GM18951 (cell line): ENCODE results near the gene NUP214.
"Not testable (repeated sequence)": the region's sequence is repeated elsewhere in the genome, so short reads cannot be mapped to it uniquely, and the experiment has no call there.

ENCODE experiments used
- POLR2A ChIP-seq: IDR thresholded peaks from 4 replicates; pipeline ENCODE4 v1.6.1; 2011; ENCODE audit warnings: mild to moderate bottlenecking; ENCODE audit not compliant: insufficient read length, insufficient read depth; ENCODE audit errors: extremely low read depth
- in situ Hi-C: fragments of 300-500 bp; cut with MboI; formaldehyde crosslinking; loops from one replicate; pipeline ENCODE4 v1.12.0; 2022; ENCODE audit warnings: low sequenced_read_pairs, mixed read lengths, inconsistent platforms; ENCODE audit not compliant: unreplicated experiment

The NUP214 gene

DNA sequence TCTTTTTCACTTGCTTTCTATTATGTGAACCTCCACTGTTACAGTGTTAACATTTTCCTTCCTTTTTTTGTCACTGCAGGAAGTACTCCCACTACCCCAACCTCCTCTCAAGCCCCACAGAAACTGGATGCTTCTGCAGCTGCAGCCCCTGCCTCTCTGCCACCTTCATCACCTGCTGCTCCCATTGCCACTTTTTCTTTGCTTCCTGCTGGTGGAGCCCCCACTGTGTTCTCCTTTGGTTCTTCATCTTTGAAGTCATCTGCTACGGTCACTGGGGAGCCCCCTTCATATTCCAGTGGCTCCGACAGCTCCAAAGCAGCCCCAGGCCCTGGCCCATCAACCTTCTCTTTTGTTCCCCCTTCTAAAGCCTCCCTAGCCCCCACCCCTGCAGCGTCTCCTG lies 18.8 kb downstream of the NUP214 start:
- TF ChIP-seq POLR2A = no peak
- in situ Hi-C loops = no loop called here

DNA sequence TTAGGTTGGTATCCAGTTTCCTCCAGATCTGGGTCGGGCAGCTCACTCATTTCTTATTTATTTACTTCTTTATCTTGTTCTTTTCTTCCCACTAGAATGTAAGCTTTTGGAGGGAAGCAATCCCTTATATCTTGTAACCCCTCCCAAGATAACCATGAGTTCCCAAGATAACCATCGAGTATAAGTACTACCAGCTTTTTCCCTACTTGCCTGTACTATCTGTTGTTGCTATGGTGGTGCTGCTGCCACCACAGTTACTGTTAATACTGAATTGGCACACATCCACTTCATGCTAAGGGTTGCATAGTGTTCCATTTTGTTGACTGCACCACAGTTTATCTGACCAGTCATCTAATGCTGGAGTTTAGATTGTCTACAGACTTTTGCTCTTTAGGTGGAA lies 19.9 kb downstream of the NUP214 start:
- no peak for TF ChIP-seq POLR2A
- in situ Hi-C loops = no loop called here

DNA sequence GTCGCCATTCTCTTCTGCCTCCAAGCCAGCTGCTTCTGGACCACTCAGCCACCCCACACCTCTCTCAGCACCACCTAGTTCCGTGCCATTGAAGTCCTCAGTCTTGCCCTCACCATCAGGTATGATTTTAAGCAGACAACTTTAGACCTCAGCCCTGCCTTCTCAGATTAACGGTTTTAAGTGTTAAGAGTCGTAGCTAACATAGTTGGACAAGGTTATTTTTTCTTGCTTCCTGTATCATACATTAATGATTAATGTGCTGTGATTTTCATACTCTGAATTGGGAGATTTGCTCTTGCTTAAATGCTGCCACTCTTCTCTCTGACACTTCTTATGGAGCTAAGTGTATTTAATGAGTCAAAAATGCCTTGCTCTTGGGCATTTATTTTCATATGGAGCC lies 20.8 kb downstream of the NUP214 start:
- in situ Hi-C loops = no loop called here
- no peak for TF ChIP-seq POLR2A

DNA sequence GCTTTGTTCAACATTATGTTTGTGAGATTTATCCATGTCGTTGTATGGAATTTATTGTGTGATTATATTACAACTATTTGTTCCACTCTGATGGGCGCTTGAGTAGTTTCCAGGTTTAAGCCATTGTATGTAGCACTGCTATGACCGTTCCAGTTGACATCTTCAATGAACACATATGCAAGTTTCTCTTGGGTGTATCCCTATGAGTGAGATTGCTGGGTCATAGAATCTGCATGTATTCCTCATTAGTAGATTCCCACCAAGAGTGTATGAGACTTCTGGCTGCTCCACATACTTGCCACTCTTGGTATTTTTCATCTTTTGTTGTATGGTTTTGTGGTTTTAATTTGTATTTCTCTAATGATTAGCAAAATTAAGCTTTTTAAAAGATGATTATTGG lies 22.9 kb downstream of the NUP214 start:
- in situ Hi-C loops = no loop called here
- TF ChIP-seq POLR2A = no peak

DNA sequence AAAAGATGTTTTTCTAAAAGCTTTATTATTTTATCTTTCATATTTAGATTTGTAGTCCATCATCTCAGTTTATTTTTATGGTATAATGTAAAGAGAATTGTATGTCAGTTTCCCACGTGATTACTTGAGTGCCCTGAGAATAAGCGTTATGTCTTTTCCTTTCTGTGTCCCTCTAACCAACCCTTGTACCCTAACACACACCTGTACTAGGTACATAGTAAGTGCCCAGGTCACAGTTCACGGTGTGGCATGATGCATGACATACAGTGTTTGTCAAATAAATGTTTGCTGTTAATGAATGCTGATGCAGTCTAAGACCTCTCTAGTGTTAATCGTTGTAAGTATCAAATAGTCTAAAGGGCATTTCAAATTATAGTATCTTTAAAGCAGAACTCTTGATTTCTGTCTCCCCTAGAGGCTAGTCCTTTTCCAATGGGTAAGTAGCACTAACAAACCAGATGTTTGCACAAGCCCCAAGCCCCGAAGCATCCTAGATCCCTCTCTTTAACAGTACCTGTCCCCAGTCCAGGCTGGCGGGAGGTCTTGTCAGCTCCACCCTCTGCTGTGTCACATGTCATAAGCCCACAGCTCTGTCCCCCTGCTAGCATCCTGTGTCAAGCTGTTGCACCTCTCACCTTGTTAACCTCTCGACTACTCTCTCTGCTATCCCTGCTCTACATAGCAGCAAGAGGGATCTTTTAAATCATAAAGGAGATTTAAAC lies 23.7 kb downstream of the NUP214 start:
- TF ChIP-seq POLR2A = no peak
- in situ Hi-C loops = no loop called here

DNA sequence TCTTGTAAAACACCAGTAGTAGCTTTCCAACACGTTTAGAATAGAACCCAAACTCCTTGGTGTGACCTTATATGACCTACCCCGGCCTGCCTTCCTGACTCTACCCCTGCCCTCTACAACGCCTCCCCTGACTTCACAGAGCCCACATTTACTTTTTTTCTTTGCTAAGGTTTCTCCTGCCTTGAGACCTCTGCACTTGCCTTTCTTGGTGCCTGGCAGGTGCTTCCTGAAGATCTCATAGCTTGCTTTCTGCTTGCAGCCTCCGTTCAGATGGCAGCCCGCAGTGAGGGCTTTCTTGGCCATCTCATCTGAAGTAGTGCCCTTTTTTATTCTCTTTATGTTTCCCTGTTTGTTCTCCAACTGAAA lies 24.3 kb downstream of the NUP214 start:
- in situ Hi-C loops = no loop called here
- TF ChIP-seq POLR2A = no peak

DNA sequence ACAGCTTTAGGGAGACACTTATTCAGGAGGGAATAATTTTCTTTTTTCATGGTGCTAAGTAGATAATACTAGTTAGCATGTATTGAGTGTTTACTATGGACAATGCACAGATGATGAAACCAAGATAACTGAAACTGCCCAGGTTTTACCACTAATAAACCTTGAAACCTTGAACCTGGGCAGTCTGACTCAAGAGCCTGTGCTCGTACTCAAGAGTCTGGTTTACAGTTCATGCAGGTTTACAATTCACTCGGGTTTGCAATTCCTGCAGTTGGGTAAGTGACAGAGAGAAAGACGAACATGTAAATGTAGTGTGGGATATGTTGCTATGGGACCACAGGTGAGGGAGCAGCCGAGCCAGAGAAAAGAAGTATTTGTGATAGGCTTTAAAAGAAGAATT lies 28.2 kb downstream of the NUP214 start:
- TF ChIP-seq POLR2A = no peak
- in situ Hi-C loops = no loop called here

DNA sequence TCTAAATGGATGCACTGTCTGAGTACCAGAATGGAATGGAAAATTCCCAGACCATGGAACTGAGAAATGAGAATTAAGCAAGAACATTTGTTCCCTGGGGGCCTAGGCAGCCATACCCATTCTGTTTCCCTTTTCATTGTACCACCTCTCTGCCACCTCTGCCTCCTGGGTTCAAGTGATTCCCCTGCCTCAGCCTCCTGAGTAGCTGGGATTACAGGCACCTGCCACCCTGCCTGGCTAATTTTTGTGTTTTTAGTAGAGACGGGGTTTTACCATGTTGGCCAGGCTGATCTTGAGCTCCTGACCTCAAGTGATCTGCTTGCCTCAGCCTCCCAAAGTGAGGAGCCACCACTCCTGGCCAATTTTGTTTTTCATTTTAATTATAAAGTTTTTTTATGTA lies 33.3 kb downstream of the NUP214 start:
- in situ Hi-C loops = not testable (repeated sequence)

DNA sequence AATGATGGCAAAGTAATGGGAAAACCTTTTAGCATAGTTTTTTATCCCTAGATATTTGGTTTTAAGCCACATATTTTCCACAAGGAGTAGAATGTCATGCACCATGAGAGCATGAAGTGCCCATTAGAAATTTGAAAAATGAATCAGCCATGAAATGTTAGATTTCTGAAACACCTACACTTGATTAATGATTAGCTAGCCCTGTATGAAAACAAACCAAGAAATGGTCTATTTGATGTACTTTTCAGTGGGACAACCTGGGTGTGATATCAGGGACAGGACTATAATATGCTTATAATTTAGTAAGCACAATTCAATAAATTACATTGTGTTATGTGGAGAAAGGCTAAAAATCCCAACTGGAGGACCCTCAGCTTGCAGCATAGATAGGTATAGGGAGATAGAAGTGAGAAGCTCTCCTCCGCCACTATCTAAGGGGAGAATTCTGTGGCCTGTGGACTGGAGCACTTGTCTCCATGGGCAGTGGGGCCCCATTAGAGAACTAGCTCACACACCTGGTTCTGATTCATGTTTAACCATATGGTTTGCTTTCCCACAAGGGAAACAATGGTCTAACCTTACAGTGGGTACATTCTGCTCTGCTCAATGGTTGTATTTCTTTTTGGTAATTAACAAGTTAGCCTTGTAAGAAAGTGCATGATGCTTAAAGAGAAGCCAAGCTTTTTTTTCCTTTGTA lies 35.2 kb downstream of the NUP214 start:
- in situ Hi-C loops = no loop called here
- TF ChIP-seq POLR2A = no peak

DNA sequence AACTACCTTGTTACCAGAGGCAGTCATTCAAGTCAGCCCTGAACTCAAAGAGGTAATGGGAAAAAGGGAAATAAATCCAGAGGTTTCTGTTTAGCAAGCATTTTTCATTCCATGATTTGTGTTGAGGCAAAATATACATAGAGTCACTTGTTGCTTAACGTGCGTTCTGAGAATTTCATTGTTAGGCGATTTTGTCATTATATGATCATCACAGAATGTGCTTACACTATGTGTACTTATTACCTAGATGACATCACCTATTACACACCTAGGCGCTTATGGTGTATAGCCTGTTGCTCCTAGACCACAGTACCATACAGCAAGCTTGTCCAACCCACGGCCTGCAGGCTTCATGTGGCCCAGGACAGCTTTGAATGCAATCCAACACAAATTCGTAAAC lies 36.2 kb downstream of the NUP214 start:
- TF ChIP-seq POLR2A = no peak
- in situ Hi-C loops = no loop called here

DNA sequence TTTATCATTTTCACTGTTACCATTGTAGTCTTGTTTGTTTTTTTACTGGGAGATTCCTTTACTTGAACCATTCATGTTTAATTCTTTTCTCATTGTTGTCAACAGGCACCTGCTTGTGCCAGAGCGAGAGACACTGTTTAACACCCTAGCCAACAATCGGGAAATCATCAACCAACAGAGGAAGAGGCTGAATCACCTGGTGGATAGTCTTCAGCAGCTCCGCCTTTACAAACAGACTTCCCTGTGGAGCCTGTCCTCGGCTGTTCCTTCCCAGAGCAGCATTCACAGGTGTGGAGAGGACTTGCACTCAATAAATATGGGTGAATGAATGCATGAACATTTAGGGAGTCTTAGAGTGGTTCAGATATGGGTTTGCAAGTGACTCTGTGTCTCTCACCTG lies 37.5 kb downstream of the NUP214 start:
- in situ Hi-C loops = no loop called here
- TF ChIP-seq POLR2A = no peak

DNA sequence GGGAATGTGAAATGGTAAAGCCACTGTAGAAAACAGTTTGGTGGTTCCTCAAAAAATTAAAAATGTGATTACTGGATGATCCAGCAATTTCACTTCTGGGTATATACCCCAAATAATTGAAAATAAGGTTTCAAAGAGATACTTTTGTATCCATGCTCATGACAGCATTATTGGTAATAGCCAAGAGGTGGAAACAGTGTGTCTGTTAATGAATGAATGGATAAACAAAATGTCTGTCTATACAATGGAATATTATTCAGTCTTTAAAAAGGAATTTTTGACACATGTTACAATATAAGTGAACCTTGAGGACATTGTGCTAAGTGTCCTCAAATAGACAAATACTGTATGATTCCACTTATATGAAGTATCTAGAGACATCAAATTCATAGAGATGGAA lies 40.1 kb downstream of the NUP214 start:
- no peak for TF ChIP-seq POLR2A
- in situ Hi-C loops = no loop called here

DNA sequence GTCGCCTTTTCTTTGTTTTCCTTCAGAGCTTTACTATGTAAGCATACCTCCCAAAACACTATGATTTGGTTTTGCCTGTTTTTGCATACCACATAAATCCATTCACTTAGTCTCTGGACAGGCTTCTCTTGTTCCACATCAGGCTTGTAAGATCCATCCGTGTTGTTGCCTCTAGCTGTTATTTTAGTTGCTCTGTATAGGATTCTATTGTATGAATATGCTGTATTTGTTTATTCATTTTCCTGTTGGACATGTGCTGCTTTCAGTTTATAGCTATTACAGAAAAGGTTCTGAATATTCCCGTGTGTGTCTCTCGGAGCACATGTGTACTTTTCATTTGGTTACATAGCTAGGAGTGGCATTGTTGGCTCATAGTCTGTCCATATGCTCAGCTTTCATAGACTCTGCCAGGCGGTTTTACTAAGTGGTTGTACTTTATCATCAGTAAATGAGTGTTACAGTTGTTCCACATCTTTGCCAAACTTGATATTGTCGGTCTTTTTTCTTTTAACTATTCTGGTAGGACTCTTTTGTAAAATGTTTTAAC lies 41.8 kb downstream of the NUP214 start:
- in situ Hi-C loops = no loop called here
- no peak for TF ChIP-seq POLR2A

DNA sequence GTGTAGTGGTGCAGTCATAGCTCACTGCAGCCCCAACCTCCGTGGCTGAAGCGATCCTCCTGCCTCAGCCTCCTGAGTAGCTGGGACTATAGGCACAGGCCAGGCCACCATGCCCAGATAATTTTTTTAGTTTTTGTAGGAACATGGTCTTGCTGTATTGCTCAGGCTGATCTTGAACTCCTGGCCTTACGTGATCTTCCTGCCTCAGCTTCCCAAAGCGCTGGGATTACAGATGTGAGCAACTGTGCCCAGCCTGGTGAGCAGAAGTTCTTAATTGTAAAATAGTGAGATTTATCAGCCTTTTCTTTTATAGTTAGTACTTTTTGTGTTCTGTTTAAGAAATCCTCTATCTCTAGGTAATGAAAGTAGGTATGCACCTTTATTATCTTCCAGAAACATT lies 42.5 kb downstream of the NUP214 start:
- in situ Hi-C loops = no loop called here
- TF ChIP-seq POLR2A = no peak
